Measurements from ENCODE around the gene FSCN2.

FSCN2 gene

DNA sequence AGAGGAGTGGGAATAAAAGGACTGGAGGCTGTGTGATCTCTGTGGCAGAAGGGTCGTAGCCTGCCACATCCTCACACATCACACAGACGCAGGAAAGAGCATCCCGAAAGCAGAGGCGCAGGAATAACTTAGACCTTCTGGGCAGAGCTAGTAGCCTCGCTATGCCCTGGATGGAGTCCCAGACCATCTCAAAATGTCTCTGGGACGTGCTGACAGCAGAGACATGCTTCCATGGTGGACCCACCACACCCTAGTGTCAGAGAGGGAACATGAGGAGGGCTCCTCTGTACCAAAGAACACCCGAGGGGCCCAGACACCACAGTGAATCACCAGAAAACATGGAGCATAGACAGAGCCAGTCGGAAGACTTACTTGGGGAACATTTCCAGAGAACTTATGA lies 53.6 kb downstream of the FSCN2 start:
- no peak for ATAC-seq
- no peak for TF ChIP-seq ARNTL (CRISPR knock-in tag; IDR thresholded peaks at IDR 0.05; ENCODE audit: borderline replicate concordance, low read depth)
- TF ChIP-seq PPARA (CRISPR knock-in tag; IDR thresholded peaks at IDR 0.05; ENCODE audit: borderline replicate concordance) = no peak
- TF ChIP-seq TCF4 (CRISPR knock-in tag; IDR thresholded peaks at IDR 0.05; ENCODE audit: borderline replicate concordance) = no peak
- no peak for TF ChIP-seq SNAI2 (CRISPR knock-in tag; IDR thresholded peaks at IDR 0.05)
- TF ChIP-seq BACH2 (CRISPR knock-in tag; IDR thresholded peaks at IDR 0.05; ENCODE audit: borderline replicate concordance) = no peak
- no peak for TF ChIP-seq ZNF70 (CRISPR knock-in tag; IDR thresholded peaks at IDR 0.05)
- no peak for TF ChIP-seq CSDC2 (CRISPR knock-in tag; IDR thresholded peaks at IDR 0.05)
- TF ChIP-seq, protein P1, sequence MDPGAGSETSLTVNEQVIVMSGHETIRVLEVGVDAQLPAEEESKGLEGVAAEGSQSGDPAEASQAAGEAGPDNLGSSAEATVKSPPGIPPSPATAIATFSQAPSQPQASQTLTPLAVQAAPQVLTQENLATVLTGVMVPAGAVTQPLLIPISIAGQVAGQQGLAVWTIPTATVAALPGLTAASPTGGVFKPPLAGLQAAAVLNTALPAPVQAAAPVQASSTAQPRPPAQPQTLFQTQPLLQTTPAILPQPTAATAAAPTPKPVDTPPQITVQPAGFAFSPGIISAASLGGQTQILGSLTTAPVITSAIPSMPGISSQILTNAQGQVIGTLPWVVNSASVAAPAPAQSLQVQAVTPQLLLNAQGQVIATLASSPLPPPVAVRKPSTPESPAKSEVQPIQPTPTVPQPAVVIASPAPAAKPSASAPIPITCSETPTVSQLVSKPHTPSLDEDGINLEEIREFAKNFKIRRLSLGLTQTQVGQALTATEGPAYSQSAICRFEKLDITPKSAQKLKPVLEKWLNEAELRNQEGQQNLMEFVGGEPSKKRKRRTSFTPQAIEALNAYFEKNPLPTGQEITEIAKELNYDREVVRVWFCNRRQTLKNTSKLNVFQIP (CRISPR knock-in tag; IDR thresholded peaks at IDR 0.05; ENCODE audit: borderline replicate concordance, low read depth) = no peak
- no peak for TF ChIP-seq ZNF565 (CRISPR knock-in tag; conservative IDR thresholded peaks at IDR 0.05; ENCODE audit: low read depth)
- no peak for TF ChIP-seq ZC3H10 (CRISPR knock-in tag; IDR thresholded peaks at IDR 0.05)
- TF ChIP-seq, protein P2, sequence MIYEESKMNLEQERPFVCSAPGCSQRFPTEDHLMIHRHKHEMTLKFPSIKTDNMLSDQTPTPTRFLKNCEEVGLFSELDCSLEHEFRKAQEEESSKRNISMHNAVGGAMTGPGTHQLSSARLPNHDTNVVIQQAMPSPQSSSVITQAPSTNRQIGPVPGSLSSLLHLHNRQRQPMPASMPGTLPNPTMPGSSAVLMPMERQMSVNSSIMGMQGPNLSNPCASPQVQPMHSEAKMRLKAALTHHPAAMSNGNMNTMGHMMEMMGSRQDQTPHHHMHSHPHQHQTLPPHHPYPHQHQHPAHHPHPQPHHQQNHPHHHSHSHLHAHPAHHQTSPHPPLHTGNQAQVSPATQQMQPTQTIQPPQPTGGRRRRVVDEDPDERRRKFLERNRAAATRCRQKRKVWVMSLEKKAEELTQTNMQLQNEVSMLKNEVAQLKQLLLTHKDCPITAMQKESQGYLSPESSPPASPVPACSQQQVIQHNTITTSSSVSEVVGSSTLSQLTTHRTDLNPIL (CRISPR knock-in tag; IDR thresholded peaks at IDR 0.05; ENCODE audit: low read depth) = no peak
- TF ChIP-seq ESRRG (CRISPR knock-in tag; IDR thresholded peaks at IDR 0.05) = no peak
- no peak for TF ChIP-seq TOX (CRISPR knock-in tag; IDR thresholded peaks at IDR 0.05; ENCODE audit: borderline replicate concordance)
- no peak for TF ChIP-seq ZNF8 (CRISPR knock-in tag; IDR thresholded peaks at IDR 0.05)
- TF ChIP-seq ZFP30 (CRISPR knock-in tag; IDR thresholded peaks at IDR 0.05) = no peak
- no peak for TF ChIP-seq GLIS3 (CRISPR knock-in tag; IDR thresholded peaks at IDR 0.05)
- TF ChIP-seq, protein P3, sequence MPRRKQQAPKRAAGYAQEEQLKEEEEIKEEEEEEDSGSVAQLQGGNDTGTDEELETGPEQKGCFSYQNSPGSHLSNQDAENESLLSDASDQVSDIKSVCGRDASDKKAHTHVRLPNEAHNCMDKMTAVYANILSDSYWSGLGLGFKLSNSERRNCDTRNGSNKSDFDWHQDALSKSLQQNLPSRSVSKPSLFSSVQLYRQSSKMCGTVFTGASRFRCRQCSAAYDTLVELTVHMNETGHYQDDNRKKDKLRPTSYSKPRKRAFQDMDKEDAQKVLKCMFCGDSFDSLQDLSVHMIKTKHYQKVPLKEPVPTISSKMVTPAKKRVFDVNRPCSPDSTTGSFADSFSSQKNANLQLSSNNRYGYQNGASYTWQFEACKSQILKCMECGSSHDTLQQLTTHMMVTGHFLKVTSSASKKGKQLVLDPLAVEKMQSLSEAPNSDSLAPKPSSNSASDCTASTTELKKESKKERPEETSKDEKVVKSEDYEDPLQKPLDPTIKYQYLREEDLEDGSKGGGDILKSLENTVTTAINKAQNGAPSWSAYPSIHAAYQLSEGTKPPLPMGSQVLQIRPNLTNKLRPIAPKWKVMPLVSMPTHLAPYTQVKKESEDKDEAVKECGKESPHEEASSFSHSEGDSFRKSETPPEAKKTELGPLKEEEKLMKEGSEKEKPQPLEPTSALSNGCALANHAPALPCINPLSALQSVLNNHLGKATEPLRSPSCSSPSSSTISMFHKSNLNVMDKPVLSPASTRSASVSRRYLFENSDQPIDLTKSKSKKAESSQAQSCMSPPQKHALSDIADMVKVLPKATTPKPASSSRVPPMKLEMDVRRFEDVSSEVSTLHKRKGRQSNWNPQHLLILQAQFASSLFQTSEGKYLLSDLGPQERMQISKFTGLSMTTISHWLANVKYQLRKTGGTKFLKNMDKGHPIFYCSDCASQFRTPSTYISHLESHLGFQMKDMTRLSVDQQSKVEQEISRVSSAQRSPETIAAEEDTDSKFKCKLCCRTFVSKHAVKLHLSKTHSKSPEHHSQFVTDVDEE (CRISPR knock-in tag; IDR thresholded peaks at IDR 0.05) = no peak
- no peak for TF ChIP-seq ISL1 (CRISPR knock-in tag; IDR thresholded peaks at IDR 0.05)
- TF ChIP-seq ZFP3 (CRISPR knock-in tag; IDR thresholded peaks at IDR 0.05) = no peak
- TF ChIP-seq, protein P4, sequence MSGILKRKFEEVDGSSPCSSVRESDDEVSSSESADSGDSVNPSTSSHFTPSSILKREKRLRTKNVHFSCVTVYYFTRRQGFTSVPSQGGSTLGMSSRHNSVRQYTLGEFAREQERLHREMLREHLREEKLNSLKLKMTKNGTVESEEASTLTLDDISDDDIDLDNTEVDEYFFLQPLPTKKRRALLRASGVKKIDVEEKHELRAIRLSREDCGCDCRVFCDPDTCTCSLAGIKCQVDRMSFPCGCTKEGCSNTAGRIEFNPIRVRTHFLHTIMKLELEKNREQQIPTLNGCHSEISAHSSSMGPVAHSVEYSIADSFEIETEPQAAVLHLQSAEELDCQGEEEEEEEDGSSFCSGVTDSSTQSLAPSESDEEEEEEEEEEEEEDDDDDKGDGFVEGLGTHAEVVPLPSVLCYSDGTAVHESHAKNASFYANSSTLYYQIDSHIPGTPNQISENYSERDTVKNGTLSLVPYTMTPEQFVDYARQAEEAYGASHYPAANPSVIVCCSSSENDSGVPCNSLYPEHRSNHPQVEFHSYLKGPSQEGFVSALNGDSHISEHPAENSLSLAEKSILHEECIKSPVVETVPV (CRISPR knock-in tag; IDR thresholded peaks at IDR 0.05) = no peak

DNA sequence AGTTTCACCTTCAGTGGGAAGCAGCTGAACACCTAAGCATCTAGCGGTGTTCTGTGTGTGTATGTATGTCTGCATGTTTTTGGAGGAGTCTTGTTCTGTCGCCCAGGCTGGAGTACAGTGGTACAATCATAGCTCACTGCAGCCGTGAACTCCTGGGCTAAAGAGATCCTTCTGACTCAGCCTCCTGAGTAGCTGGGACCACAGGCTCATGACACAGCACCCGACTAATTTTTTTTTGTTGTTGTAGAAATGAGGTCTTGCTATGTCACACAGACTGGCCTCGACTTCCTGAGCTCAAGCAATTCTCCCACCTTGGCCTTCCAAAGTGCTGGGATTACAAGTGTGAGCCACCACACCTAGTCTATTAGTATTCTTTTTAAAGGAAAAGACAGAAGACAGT lies 54.2 kb downstream of the FSCN2 start:
- TF ChIP-seq, protein P5, sequence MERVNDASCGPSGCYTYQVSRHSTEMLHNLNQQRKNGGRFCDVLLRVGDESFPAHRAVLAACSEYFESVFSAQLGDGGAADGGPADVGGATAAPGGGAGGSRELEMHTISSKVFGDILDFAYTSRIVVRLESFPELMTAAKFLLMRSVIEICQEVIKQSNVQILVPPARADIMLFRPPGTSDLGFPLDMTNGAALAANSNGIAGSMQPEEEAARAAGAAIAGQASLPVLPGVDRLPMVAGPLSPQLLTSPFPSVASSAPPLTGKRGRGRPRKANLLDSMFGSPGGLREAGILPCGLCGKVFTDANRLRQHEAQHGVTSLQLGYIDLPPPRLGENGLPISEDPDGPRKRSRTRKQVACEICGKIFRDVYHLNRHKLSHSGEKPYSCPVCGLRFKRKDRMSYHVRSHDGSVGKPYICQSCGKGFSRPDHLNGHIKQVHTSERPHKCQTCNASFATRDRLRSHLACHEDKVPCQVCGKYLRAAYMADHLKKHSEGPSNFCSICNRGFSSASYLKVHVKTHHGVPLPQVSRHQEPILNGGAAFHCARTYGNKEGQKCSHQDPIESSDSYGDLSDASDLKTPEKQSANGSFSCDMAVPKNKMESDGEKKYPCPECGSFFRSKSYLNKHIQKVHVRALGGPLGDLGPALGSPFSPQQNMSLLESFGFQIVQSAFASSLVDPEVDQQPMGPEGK (CRISPR knock-in tag; IDR thresholded peaks at IDR 0.05; ENCODE audit: borderline replicate concordance) = no peak
- TF ChIP-seq ISL1 (CRISPR knock-in tag; IDR thresholded peaks at IDR 0.05) (no peak), GLIS3 (CRISPR knock-in tag; IDR thresholded peaks at IDR 0.05) (no peak), ZFP3 (CRISPR knock-in tag; IDR thresholded peaks at IDR 0.05) (no peak), ZNF8 (CRISPR knock-in tag; IDR thresholded peaks at IDR 0.05) (no peak), SNAI2 (CRISPR knock-in tag; IDR thresholded peaks at IDR 0.05) (no peak), ESRRG (CRISPR knock-in tag; IDR thresholded peaks at IDR 0.05) (no peak), BACH2 (CRISPR knock-in tag; IDR thresholded peaks at IDR 0.05; ENCODE audit: borderline replicate concordance) (no peak)
- TF ChIP-seq, protein P4 (CRISPR knock-in tag; IDR thresholded peaks at IDR 0.05) = no peak
- TF ChIP-seq, protein P3 (CRISPR knock-in tag; IDR thresholded peaks at IDR 0.05) = no peak
- TF ChIP-seq, protein P2 (CRISPR knock-in tag; IDR thresholded peaks at IDR 0.05; ENCODE audit: low read depth) = no peak
- ATAC-seq = peak; percentile 9; the same call in 2 of the 3 replicates
